Parathyroid adenoma (tissue), 2 donors: ENCODE measurements around the gene MAP3K7CL.

Experiments used
- H2AFZ ChIP-seq: fragments of 300-600 bp; sonication (generic); one replicate; pipeline ENCODE4 v1.7.0; 2017; ENCODE audit warnings: antibody characterized with exemption, mild to moderate bottlenecking
- H3K27ac ChIP-seq: fragments of 300-600 bp; sonication (generic); one replicate; pipeline ENCODE4 v1.7.0; 2017
- H3K27me3 ChIP-seq: fragments of 300-600 bp; sonication (generic); one replicate; pipeline ENCODE4 v1.7.0; 2017; ENCODE audit warnings: low read length; ENCODE audit not compliant: control insufficient read depth, insufficient read depth
- H3K36me3 ChIP-seq: fragments of 300-600 bp; sonication (generic); one replicate; pipeline ENCODE4 v1.7.0; 2017; ENCODE audit warnings: low read length; ENCODE audit not compliant: control insufficient read depth, insufficient read depth
- H3K4me1 ChIP-seq: fragments of 300-600 bp; sonication (generic); one replicate; pipeline ENCODE4 v1.7.0; 2017; ENCODE audit warnings: control low read depth
- H3K4me2 ChIP-seq: fragments of 300-600 bp; sonication (generic); one replicate; pipeline ENCODE4 v1.7.0; 2017; ENCODE audit warnings: low read length
- H3K4me3 ChIP-seq: fragments of 300-600 bp; sonication (generic); one replicate; pipeline ENCODE4 v1.7.0; 2017; ENCODE audit warnings: low read depth, low read length
- H3K79me2 ChIP-seq: fragments of 300-600 bp; sonication (generic); one replicate; pipeline ENCODE4 v1.7.0; 2017; ENCODE audit warnings: control low read depth
- H3K9ac ChIP-seq: fragments of 300-600 bp; sonication (generic); one replicate; pipeline ENCODE4 v1.7.0; 2017; ENCODE audit warnings: mild to moderate bottlenecking
- H3K9me3 ChIP-seq: fragments of 300-600 bp; sonication (generic); one replicate; pipeline ENCODE4 v1.7.0; 2017; ENCODE audit warnings: low read length; ENCODE audit not compliant: control insufficient read depth
- TF ChIP-seq, protein P1 (sequence below): fragments of 300-600 bp; sonication (generic); IDR thresholded peaks from one replicate; pipeline ENCODE4 v1.7.0; 2017; ENCODE audit warnings: antibody characterized with exemption, mild to moderate bottlenecking
- donor health status: primary hyperparathyroidism.

Gene MAP3K7CL

DNA sequence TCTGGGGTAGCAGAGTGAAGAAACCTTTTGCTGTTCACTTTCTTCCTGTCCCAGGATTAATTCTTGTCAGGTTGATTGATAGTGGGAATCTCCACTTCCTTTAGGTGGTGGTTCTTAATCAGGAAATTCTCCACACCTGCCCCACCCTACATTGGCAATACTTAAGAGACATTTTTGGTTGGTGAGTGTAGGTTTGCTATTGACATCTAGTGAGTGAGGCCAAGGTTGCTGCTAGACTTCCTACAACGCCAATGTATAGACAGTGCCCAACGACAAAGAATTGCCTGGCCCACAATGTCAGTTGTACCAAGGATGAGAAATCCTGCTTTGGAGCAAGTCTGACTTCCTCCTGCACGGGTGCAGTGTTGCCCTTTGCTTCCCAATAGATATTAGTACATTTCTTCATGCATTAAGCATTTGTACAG lies 38.5 kb downstream of the MAP3K7CL start:
- Histone ChIP-seq H3K4me1 (no peaks in the 10 kb centered on the region), H3K9ac (no peak overlapping the region), H3K4me3 (no peak overlapping the region), H3K79me2 (no peaks in the 10 kb centered on the region), H3K36me3 (no peaks in the 10 kb centered on the region), H3K27me3 (no peaks in the 10 kb centered on the region), H2AFZ (no peak overlapping the region), H3K9me3 (no peaks in the 10 kb centered on the region), H3K27ac (no peak overlapping the region), H3K4me2 (no peak overlapping the region)
- TF ChIP-seq, protein P1, sequence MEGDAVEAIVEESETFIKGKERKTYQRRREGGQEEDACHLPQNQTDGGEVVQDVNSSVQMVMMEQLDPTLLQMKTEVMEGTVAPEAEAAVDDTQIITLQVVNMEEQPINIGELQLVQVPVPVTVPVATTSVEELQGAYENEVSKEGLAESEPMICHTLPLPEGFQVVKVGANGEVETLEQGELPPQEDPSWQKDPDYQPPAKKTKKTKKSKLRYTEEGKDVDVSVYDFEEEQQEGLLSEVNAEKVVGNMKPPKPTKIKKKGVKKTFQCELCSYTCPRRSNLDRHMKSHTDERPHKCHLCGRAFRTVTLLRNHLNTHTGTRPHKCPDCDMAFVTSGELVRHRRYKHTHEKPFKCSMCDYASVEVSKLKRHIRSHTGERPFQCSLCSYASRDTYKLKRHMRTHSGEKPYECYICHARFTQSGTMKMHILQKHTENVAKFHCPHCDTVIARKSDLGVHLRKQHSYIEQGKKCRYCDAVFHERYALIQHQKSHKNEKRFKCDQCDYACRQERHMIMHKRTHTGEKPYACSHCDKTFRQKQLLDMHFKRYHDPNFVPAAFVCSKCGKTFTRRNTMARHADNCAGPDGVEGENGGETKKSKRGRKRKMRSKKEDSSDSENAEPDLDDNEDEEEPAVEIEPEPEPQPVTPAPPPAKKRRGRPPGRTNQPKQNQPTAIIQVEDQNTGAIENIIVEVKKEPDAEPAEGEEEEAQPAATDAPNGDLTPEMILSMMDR, result no peak

DNA sequence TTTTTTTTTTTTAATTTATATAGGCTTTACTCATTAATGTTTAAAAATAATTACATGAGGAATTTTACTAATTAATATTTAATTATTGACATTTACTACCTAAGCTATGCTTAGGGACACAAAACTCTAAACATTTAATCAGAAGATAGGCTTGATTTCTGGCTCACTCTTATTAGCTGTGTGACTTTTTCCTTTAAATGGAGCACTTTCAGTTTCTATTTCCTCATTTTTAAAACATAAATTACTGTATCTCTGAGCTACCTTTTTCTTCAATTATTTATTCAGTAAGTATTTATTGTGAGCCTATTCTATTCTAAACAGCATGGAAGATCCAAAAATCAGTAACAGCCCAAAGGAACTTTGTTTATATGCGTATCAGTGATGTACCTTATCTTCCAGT lies 40.5 kb downstream of the MAP3K7CL start:
- Histone ChIP-seq H3K27ac (no peak overlapping the region), H2AFZ (no peak overlapping the region), H3K4me3 (no peak overlapping the region), H3K27me3 (no peaks in the 10 kb centered on the region), H3K4me1 (no peaks in the 10 kb centered on the region), H3K9ac (no peak overlapping the region), H3K4me2 (no peak overlapping the region), H3K36me3 (no peaks in the 10 kb centered on the region), H3K79me2 (no peaks in the 10 kb centered on the region), H3K9me3 (no peaks in the 10 kb centered on the region)
- TF ChIP-seq, protein P1, result no peak

DNA sequence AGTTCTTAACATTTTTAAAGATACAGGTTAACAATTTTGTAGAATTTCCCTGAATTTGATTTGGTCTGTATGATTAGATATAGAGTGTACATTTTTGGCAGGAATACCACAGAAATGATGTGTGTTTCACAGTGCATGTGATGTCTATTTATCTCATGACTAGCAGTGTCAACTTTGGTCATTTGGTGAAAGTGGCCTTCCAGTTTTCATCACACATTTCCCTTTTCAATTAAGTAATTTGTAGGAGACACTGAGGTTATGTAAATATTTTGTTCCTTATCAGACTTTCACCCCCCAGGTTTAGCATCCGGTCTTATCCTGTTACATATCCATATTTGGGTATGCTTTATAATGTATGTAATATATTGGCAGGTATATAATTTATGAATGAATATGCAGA lies 41.8 kb downstream of the MAP3K7CL start:
- Histone ChIP-seq H3K79me2 (no peaks in the 10 kb centered on the region), H3K4me1 (no peaks in the 10 kb centered on the region), H3K36me3 (no peaks in the 10 kb centered on the region), H3K9ac (no peak overlapping the region), H3K27me3 (no peaks in the 10 kb centered on the region), H3K4me3 (no peak overlapping the region), H2AFZ (no peak overlapping the region), H3K9me3 (no peaks in the 10 kb centered on the region), H3K4me2 (no peak overlapping the region), H3K27ac (no peak overlapping the region)
- TF ChIP-seq, protein P1, result no peak

DNA sequence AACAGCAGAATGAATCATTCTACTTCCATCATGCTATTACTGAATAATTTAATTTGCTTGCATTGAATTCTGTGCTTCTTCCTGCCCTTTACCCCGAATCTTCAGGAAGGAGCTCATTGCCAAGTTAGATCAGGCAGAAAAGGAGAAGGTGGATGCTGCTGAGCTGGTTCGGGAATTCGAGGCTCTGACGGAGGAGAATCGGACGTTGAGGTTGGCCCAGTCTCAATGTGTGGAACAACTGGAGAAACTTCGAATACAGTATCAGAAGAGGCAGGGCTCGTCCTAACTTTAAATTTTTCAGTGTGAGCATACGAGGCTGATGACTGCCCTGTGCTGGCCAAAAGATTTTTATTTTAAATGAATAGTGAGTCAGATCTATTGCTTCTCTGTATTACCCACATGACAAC lies 44.2 kb downstream of the MAP3K7CL start:
- no peak overlapping the region for H3K27ac ChIP-seq
- H3K4me1 ChIP-seq, result no peaks in the 10 kb centered on the region
- H3K4me3 ChIP-seq, result no peak overlapping the region
- no peak overlapping the region for H3K9ac ChIP-seq
- TF ChIP-seq, protein P1, result no peak
- H3K4me2 ChIP-seq, result no peak overlapping the region
- no peaks in the 10 kb centered on the region for H3K36me3 ChIP-seq
- no peaks in the 10 kb centered on the region for H3K9me3 ChIP-seq
- H3K27me3 ChIP-seq, result no peaks in the 10 kb centered on the region
- no peaks in the 10 kb centered on the region for H3K79me2 ChIP-seq
- H2AFZ ChIP-seq, result no peak overlapping the region

DNA sequence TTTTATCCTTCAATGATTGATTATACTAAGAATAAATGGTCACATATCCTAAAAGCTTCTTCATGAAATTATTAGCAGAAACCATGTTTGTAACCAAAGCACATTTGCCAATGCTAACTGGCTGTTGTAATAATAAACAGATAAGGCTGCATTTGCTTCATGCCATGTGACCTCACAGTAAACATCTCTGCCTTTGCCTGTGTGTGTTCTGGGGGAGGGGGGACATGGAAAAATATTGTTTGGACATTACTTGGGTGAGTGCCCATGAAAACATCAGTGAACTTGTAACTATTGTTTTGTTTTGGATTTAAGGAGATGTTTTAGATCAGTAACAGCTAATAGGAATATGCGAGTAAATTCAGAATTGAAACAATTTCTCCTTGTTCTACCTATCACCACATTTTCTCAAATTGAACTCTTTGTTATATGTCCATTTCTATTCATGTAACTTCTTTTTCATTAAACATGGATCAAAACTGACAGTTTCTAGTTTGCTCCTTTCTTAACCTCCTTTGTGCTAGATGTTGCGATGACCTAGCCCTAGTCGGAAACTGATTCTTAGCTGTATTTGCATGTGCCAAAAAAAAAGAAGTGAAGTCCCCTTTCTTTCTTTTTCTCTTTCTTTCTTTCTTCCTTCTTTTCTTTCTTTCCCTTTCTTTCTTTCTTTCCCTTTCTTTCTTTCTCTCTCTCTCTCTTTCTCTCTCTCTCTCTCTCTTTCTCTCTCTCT lies 45.1 kb downstream of the MAP3K7CL start:
- TF ChIP-seq, protein P1, result no peak
- Histone ChIP-seq H3K4me3 (no peak overlapping the region), H3K4me2 (no peak overlapping the region), H3K27ac (peak overlapping the region; percentile 32), H3K4me1 (no peaks in the 10 kb centered on the region), H3K36me3 (no peaks in the 10 kb centered on the region), H3K9me3 (no peaks in the 10 kb centered on the region), H3K9ac (no peak overlapping the region), H2AFZ (no peak overlapping the region), H3K27me3 (no peaks in the 10 kb centered on the region), H3K79me2 (no peaks in the 10 kb centered on the region)
